G401.6 (cell line): ENCODE data around the gene RAPGEFL1.
"Not testable (repeated sequence)": the region's sequence is repeated elsewhere in the genome, so short reads cannot be mapped to it uniquely, and the experiment has no call there.

Source experiments
- FAIRE-seq: peaks from 2 replicates; lab custom pipeline; 2012; peaks lifted over from hg19 to GRCh38; lab: Jason Lieb, UNC

Gene RAPGEFL1

GRCh38 chr17:40173778-40174135 lies 3.5 kb upstream of the RAPGEFL1 start:
- no peak for FAIRE-seq

GRCh38 chr17:40174514-40174913 lies 2.8 kb upstream of the RAPGEFL1 start:
- no peak for FAIRE-seq

- FAIRE-seq = no peak
Observed at GRCh38 chr17:40175928-40176753, 1.1 kb upstream of the RAPGEFL1 start.

- FAIRE-seq = no peak
Observed at GRCh38 chr17:40176754-40177110, 538 bp upstream of the RAPGEFL1 start.

- FAIRE-seq = no peak
Observed at GRCh38 chr17:40178021-40178601, 841 bp downstream of the RAPGEFL1 start.

GRCh38 chr17:40178660-40179059 lies 1.4 kb downstream of the RAPGEFL1 start:
- FAIRE-seq = no peak

- FAIRE-seq = no peak
Observed at GRCh38 chr17:40179923-40180659, 2.8 kb downstream of the RAPGEFL1 start.

- no peak for FAIRE-seq
Observed at GRCh38 chr17:40180694-40181093, 3.4 kb downstream of the RAPGEFL1 start.

GRCh38 chr17:40181205-40181604 lies 3.9 kb downstream of the RAPGEFL1 start:
- no peak for FAIRE-seq

- no peak for FAIRE-seq
Observed at GRCh38 chr17:40182606-40183005, 5.3 kb downstream of the RAPGEFL1 start.

GRCh38 chr17:40187238-40187637 lies 10.0 kb downstream of the RAPGEFL1 start:
- FAIRE-seq = no peak

- no peak for FAIRE-seq
Observed at GRCh38 chr17:40188694-40189093, 11.4 kb downstream of the RAPGEFL1 start.

GRCh38 chr17:40190197-40191021 lies 13.1 kb downstream of the RAPGEFL1 start:
- no peak for FAIRE-seq

GRCh38 chr17:40191237-40192208 lies 14.3 kb downstream of the RAPGEFL1 start:
- FAIRE-seq = no peak

GRCh38 chr17:40192961-40193360 lies 15.7 kb downstream of the RAPGEFL1 start:
- FAIRE-seq = no peak

GRCh38 chr17:40194821-40195220 lies 17.6 kb downstream of the RAPGEFL1 start:
- no peak for FAIRE-seq

GRCh38 chr17:40197550-40197949 lies 20.3 kb downstream of the RAPGEFL1 start:
- no peak for FAIRE-seq

GRCh38 chr17:40197965-40198456 lies 20.7 kb downstream of the RAPGEFL1 start:
- not testable (repeated sequence) for FAIRE-seq

GRCh38 chr17:40198576-40198975 lies 21.3 kb downstream of the RAPGEFL1 start:
- FAIRE-seq = no peak

GRCh38 chr17:40203131-40203530 lies 25.9 kb downstream of the RAPGEFL1 start:
- FAIRE-seq = no peak

GRCh38 chr17:40206193-40206592 lies 28.9 kb downstream of the RAPGEFL1 start:
- not testable (repeated sequence) for FAIRE-seq
